NCI-H128 (cell line): ENCODE measurements around the gene RFNG.

Source experiments
- DNase-seq: peaks from one replicate; lab custom pipeline; 2025; ENCODE audit not compliant: unreplicated experiment; lab: John Stamatoyannopoulos, UW

RFNG gene

DNA sequence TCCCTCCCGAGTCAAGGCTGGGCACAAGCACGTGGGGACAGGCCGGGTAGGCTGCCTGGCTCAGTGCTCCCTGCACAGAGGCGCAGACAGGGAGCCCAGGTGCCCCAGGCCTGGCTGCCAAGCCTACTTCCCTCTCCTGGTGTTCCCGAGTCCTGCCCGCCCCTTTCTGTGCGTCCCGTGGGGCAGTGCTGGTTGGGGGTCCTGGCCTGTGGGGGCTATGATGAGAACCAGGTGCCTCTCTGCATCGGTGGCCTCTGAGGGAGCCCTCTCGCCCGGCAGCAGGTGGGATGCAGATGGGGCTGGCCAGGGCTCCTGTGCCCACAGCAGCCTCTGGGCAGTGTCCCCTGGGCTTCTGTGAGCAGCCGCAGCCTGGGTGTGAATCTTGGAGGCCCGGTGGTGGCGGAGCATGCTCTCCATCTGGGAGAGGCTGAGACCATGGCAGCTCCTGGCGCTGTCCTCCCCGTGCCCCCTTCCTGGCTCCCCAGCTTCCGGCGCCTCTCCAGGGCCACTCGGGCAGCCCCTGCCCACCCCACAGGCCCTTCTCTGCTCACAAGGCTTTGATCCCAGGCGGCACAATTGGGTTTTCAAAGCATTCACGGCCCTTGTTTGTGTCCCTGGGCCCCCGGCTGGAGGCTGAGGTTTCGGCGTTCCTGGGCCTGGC lies 36.2 kb downstream of the RFNG start:
- no peak for DNase-seq

DNA sequence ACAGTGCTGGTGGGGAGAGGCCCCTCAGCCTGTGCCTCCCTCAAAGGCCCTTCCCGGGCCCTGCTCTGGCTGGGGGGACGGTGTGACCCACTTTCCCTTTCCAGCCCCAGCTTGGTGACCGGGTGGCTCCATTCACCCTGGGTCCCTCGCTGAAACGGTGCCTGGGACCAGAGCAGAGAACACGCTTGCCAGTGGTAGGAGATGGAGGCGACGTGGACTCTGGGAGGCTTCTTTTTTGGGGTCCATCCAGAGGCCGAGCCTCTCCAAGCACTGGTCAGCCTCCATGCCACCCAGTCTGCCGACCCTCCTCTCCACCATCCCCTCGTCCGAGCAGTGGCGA lies 36.7 kb downstream of the RFNG start:
- DNase-seq, result no peak

DNA sequence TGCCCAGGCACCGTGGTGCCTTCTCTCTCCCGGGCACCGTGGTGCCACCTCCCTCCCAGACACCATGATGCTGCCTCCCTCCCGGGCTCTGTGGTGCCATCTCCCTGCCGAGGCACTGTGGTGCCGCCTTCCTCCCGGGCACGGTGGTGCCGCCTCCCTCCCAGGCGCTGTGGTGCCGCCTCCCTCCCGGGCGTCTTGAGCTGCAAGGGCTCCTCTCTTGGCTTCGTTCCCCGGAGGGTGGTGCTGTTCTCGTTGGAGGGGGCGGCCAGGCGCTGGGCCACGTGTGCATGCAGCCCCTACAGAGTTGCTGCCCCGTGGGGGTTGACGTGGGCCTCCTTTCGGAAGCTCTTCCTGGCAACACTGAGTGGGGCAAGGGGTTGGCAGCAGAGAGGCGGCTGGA lies 37.2 kb downstream of the RFNG start:
- no peak for DNase-seq

DNA sequence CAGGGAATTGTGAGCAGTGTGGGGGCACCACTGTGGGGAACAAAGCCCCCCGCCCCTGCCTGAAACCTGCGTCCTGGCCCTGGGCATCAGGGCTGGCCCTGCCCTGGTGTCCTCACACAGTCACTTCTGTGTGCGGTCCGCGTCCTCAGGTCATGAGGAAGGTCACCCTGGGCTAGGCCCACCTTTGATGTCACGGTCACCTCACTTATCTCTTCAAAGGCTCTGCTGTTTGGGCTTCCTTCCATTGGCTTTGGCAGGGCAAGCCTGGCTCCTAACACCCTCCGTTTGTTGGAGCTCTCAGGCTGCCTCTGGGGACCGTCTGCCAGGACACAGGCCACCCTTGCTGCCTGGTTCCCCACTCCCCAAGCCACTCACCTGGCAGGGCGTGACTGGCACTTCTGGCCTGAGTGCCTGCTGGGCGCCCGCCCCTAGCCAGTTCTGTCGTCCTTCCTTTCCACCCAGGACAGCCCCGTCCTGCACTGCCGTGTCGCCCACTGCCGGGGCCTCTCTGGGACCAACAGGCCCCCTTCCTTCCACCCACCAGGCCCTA lies 37.8 kb downstream of the RFNG start:
- no peak for DNase-seq

DNA sequence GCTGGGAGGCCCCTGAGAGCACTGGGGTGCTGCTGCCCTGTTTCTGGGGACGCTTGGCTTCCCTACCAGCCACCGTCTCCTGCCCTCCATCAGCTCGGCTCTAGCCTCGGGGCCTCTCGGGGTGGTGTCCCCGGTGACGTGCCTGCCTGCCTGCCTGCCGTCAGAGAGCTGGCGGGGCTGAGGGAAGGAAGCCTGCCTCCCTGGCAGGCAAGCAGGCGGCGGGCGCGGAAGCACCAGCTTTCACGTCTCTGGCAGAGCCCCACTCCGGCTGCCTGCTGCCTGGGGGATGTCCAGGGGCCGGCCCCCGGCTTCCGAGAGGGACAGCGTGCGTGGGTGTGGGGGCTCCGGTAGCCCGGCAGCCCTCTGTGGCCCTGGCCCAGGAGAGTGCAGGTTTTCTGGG lies 38.3 kb downstream of the RFNG start:
- no peak for DNase-seq

DNA sequence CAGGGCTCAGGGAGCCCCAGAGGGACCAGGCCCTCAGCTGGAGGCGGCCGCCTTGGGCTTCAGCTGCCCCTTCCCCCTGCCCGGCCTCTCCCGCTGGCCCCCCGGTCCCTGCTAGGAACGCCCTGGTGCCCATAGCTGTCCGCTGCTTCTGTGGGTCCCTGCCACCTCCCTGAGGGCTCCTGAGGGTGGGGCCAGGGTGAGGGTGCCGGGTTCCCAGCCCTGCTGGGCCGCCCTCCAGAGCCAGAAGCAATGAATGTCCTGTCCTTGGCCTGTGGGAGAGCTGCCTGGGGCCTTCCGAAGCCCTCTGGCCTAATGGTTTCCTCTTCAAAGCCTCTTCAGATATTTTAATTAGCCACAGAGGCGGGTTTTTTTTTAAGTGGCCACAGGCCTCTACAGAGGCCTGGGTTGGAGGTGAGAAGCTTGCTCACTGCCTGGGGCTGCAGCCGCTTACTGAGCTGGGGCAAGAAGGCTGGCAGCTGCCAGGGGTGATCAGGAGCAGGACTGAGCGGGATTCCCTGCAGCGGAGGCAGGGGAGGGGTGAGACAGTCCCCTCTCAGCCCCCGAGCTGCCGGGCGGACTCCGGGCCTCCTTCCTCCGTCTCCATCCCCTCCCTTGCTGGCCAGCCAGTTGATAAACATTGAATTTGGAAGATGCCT lies 38.8 kb downstream of the RFNG start:
- DNase-seq, result no peak

DNA sequence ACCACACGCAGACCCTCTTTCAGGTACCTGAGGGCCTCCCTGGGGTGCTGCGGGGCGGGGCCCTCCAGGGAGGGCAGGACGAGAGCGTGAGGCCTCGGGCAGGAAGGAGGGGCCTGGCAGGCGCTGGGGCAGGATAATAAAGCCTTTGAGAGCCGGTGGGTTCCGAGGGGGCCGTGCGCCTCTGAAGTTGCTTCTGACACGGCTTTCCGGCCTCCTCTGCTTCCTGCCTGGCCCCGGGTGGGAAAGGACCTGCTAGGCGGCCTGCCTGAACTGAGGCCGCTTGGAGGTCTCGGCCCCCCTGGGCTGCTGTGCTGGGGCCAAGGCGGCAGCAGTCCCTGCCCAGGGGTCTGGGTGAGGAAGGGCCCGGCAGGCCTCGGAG lies 39.4 kb downstream of the RFNG start:
- DNase-seq, result no peak

DNA sequence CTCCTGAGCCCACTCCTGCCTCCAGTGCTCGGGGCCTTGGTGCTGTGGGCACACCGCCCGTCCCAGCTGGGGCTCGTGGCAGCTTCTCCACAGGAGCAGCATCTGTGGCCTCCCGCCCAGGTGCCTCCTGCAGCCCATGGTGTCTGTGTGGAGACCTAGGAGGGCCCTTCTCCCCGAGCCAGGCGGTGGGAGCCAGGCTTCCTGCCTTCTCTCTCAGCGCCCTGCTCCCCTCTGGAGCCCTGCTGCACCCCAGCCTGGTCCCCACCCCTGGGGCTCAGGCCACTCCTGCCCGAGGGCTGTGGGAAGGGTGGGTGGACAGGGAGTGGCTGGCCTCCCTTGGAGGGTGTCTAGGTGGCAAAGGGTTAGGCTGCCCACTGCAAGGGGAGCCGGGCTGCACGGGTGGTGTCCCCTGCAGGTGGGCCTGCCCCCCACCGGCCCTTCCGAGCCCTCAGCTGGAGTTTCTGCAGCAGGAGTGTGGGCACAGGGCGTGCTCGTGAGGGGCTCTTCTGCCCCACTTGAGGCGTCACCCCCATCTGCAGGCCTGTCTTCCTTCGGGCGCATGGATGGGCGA lies 39.9 kb downstream of the RFNG start:
- no peak for DNase-seq

DNA sequence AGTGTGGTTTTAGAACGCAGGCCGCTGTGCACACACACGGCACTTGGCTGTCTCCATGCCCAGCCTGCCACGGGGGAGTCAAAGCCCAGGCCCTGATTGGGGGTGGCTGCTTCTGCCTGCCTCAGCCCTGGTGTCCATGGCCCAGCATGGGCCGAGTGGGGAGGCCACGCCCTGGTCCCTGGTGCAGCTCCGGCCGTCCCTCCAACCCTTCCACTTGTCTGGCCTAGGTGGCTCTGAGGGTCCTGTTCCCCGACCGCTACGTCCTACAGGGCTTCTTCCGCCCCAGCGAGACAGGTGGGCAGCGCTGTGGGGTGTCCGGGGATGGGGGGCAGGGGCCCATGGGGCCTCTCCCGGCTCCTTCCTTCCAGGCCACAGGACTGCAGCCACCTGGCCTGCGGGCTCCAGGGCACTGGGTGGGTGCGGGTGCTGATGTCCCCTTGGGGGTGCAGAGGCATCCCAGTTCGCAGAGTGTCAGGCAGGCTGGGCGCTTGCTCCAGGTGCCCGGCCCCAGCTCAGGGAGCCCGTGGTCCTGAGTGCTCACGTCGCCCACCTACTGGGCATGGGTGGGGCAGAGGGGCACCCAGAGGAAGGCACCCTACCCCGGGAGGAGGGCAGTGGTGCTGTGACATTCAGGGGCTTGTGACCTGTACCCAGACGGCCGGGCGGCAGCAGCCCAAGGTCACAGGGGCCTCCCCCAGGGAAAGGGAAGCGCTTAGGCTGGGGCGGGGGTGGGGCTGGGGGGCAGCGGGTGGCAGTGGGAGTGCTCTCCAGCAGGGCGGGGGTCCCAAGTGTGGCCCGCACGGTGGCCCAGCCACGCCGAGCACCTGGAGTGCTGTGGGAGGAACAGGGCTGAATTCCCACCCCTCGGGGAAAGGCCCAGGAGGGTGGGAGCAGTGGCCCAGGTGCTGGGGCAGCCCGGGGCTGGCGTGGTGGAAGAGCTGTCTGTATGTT lies 40.8 kb downstream of the RFNG start:
- no peak for DNase-seq

DNA sequence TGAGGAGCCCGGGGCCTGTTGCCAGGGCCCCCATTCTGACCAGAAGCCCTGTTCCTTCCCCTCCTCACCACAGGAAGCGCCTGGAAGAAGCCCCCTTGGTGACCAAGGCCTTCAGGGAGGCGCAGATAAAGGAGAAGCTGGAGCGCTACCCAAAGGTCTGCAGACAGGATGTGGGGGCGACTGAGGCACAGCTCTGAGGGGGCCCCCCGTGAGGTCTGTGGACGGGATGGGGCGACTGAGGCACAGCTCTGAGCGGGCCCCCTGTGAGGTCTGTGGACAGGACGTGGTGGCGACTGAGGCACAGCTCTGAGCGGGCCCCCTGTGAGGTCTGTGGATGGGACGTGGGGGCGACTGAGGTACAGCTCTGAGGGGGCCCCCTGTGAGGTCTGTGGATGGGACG lies 42.2 kb downstream of the RFNG start:
- no peak for DNase-seq

DNA sequence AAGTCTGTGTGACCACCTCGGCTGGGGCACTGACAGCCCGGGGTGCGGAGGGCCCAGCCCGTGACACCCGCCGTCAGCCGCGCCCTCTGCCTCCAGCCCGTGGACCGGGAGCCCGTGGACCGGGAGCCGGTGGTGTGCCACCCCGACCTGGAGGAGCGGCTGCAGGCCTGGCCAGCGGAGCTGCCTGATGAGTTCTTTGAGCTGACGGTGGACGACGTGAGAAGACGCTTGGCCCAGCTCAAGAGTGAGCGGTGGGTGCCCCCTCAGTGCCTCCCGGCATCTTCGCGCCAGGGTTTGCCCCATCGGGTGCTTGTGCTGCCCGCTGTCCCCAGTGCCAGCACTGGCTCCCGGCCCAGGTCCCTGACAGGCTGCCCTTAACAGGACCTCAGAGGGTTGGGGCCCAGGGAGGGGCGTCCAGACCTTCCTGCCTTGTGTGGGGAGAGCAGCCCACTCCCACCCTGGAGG lies 42.6 kb downstream of the RFNG start:
- DNase-seq, result no peak

DNA sequence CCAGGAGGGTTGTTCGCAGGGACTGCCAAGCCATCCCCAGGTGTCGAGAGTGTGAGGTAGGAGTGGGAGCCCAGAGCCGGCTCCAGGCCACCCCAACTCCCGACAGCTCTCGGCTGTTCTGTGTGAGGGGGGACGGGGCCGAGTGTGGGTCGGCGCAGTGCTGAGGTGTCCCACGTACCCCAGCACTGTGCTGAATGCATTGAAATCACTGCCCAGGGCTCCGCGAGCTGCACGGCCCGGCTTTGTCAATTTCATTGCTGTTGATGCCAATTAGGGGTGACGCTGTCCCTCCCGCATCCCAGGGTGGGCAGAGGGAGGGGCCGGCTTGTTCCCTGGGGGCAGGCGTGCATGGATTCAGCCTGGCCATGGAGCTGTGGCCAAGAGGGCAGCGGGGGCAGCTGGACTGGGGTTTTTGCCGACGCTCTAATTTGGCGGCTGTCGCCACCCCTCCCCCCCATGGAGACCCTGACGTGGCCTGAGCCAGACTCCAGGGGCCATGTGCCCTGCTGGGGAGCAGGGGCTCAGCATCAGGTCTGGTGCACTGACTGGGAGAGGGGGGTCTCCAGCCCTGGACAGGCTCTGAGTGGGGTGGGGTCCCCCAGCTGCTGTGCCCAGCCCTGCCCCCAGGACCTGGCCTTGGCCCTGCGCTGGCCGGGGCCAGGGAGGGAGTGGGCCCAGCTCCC lies 43.2 kb downstream of the RFNG start:
- DNase-seq, result no peak

DNA sequence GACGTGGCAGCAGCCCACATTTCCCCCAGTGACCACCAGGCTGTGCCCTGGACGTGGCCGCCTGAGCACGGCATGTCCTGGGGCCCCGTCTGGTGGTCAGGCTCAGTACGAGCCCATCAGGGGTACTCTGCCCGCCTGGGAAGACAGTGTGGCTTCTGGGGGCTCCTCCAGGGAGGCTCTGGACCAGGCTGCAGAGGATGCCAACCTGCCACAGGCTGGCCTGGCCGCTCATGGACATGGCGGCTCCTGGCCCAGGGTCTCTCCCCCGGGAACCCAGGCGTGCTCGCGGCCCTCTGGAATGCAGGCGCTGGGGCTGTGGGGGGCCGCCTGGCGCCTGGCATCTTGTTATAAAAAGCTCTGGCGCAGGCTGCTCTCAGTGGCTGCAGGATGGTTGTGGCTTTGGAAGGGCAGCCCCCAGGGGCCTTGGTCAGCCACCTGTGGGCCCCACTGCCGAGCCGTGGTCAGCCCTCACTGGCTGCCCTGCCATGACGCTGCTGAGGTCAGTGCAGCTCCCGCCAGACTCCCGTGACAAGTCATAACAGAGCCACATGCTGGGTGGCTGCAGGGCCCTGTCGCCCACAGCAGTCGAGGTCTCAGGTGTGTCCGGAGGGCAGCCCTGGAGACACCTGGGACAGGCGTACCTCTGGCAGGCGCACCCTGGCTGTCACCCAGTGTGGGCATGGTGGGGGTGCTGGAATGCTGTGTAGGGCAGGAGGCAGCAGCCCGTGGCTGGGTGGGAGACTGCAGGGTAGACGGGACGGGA lies 43.9 kb downstream of the RFNG start:
- DNase-seq, result no peak

DNA sequence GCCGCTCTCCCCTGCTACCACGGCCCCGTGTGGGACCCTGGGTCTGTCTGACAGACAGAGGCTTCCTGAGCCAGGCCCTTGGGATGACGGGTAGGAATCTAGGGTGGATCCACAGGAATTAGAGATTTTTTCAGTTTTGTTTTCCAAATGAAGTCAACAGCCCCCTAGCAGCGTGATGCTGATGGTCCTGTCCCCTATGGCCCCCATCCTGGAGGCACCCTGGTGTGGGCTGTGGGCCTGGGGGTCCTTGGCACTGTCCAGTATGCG lies 44.5 kb downstream of the RFNG start:
- no peak for DNase-seq

DNA sequence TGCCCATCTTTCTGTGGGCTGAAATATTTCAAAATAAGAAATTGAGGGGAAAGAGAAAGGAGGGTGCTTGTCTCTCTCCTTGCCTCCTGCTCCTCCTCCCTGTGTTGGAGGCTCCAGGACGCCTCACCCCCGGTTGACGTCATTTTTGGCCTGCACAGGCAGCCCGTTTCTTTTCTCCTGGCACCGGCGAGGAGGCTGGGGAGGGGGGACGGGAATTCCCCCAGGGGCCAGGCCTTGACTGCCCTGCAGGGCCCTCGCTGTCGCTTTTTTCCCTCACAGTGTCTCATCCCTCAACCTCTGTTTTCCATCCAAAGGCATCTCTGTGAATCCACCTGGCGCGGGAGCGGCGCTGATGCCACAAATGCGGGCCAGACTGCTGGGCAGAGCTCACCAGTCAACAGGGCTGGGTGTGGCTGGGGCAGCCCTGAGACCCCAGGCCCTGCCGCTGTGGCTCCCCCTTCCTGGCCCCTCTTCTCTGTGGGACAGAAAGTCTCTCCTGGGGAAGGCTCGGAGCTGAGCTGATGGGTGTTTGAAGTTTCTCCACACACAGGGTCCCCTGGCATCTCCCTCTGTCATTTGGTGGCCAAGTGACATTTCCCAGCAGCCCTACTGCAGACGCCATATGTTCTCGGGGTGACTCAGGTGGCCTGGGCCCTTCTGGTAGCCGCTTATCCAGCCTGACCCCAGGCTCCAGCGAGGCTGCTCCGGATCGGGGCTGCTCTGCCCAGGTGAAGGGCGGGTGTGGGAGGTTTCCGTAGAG lies 45.0 kb downstream of the RFNG start:
- no peak for DNase-seq

DNA sequence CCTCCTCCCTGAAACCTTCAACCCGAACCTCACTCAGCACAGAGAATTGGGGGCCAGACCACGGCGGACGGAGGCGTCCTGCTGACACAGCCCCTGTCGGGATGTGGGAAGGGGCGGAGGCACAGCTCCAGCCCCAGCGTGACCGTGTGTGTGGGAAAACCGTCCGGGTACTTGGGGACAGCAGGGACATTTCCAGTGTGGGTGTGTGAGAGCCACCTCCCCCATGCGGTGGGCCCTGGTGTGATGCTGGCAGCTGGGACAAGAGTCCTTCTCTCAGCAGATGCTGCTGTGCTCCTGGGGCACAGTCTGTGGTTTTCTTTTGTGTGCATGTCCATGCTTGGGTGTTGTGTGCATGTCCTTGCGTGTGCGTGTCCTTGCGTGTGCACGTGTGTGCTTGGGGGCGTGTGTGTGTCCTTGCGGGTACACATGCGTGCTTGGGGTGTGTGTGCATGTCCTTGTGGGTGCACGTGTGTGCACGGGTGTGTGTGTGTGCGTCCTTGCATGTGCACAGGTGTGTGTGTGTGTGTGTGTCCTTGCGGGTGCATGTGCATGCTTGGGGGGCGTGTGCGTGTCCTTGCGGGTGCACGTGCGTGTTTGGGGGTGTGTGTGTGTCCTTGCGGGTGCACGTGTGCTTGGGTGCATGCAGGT lies 45.8 kb downstream of the RFNG start:
- no peak for DNase-seq

DNA sequence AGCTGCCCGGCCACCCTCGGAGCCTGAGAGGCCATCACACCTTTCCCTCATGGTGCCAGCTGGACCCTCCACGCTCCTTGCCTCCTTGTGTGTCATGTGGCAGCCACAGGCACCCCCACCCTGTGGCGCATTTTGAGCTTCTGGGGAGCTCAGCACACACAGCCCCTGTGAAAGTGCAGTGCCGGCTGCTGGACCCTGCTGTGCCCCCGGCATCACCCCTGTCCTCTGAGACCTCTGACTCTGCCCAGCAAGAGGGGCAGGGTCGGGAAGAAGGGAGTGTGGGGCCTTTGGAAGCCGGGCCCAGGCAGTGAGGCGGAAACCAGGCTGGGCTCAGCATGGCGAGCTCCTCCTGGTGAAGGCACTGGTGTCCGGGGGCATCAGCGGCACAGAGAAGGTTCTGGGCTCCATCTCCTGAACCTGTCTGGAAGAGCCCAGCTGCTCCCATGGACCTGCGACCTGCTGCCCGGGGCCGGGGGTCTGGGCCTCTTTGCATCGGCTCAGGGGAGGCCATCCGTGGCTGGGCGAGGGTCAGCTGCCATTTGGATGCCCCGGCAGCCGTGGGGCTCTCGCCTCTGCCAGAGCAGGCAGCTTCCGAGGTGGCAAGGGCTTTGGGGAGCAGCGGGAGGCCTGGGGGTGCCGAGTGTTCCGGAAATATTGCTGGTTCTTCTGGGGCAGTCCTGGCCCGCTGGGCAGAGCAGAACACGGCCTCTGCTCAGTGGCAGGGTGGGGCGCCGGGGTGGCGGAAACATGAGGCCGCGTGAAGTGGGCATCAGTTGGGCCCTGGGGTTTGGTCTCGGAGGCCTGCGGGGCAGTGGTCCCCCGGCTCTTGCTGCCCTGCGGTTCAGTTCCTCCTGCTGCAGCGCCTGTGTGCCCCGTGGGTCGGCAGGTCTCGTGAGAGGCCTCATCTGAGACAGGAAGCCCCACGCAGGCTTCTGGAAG lies 46.8 kb downstream of the RFNG start:
- no peak for DNase-seq
